ENCODE measurements around the gene SIRT2. TPM values are rescaled to one million over a fixed set of nuclear protein-coding genes. Genes with fewer than 3 reads are reported as not detected.

SIRT2 gene
- total and polyA plus RNA-seq, 2 of the 13 experiments (the other 11 are each of a cell fraction or from before 2014, with no cell fraction given) = 22.3 to 26.1 TPM

GRCh38 chr19:38849860-38850435, 49.5 kb downstream of the SIRT2 start, which contains the start of gene HNRNPL (continued):
- TF ChIP-seq HINFP (CRISPR knock-in tag; IDR thresholded peaks at IDR 0.05; ENCODE audit: low read depth) (peak; percentile 21; the same call in 1 of the 2 replicates), ZBTB1 (CRISPR knock-in tag; IDR thresholded peaks at IDR 0.05; ENCODE audit: borderline replicate concordance) (no peak), MXD1 (CRISPR knock-in tag; IDR thresholded peaks at IDR 0.05) (no peak), ZNF451 (CRISPR knock-in tag; IDR thresholded peaks at IDR 0.05) (peak; percentile 48; the same call in 1 of the 2 replicates), ZNF124 (CRISPR knock-in tag; IDR thresholded peaks at IDR 0.05) (no peak), AKAP8 (CRISPR knock-in tag; IDR thresholded peaks at IDR 0.05) (peak; percentile 63; the same call in 1 of the 2 replicates), DRAP1 (CRISPR knock-in tag; IDR thresholded peaks at IDR 0.05) (peak; percentile 60; the same call in 1 of the 2 replicates), SP4 (CRISPR knock-in tag; IDR thresholded peaks at IDR 0.05) (peak; percentile 98), ZZZ3 (CRISPR knock-in tag; IDR thresholded peaks at IDR 0.05; ENCODE audit: borderline replicate concordance) (no peak), RBFOX2 (IDR thresholded peaks at IDR 0.05; ENCODE audit: low read depth, low read length) (peak; percentile 98; the same call in 1 of the 2 replicates), PRDM15 (CRISPR knock-in tag; IDR thresholded peaks at IDR 0.05) (no peak), ATF2 (CRISPR knock-in tag; IDR thresholded peaks at IDR 0.05) (0 out of 2 replicates have a peak, but pooled peaks have one; percentile 6), ZFAT (CRISPR knock-in tag; conservative IDR thresholded peaks at IDR 0.05) (no peak), ZNF850 (CRISPR knock-in tag; conservative IDR thresholded peaks at IDR 0.05) (0 out of 2 replicates have a peak, but pooled peaks have one; percentile 43), MAZ (IDR thresholded peaks at IDR 0.05; ENCODE audit: borderline replicate concordance, low read depth, low read length) (peak; percentile 66; the same call in 1 of the 2 replicates), MAZ (CRISPR knock-in tag; IDR thresholded peaks at IDR 0.05; ENCODE audit: low read depth) (peak; percentile 25; the same call in 1 of the 2 replicates), ELF1 (CRISPR knock-in tag; IDR thresholded peaks at IDR 0.05) (peak; percentile 63), ASH2L (IDR thresholded peaks at IDR 0.05; ENCODE audit: insufficient read length, low read depth, low read length) (peak; percentile 12), ZNF816 (CRISPR knock-in tag; IDR thresholded peaks at IDR 0.05; ENCODE audit: borderline replicate concordance) (peak; percentile 83; the same call in 1 of the 2 replicates), RBM39 (IDR thresholded peaks at IDR 0.05; ENCODE audit: low read depth, low read length, poor library complexity, severe bottlenecking) (peak; percentile 82), RORA (CRISPR knock-in tag; IDR thresholded peaks at IDR 0.05) (no peak)

All from HepG2 (cell line).